HFFc6 (cell line): Measurements from ENCODE around the gene HINT1. TPM values are rescaled to one million over a fixed set of nuclear protein-coding genes. Genes with fewer than 3 reads are reported as not detected.

ENCODE experiments used
- DNase-seq: peaks from one replicate; pipeline ENCODE4 v3.0.0-alpha.2; 2018
- H3K27ac Mint-ChIP-seq: 2 replicates; pipeline ENCODE4 v1.8.0; 2020; ENCODE audit warnings: mild to moderate bottlenecking, mixed read lengths
- H3K27me3 Mint-ChIP-seq: 2 replicates; pipeline ENCODE4 v1.8.0; 2021; ENCODE audit warnings: mild to moderate bottlenecking, moderate library complexity, mixed read lengths; ENCODE audit not compliant: insufficient read depth
- H3K36me3 Mint-ChIP-seq: 2 replicates; pipeline ENCODE4 v1.8.0; 2021; ENCODE audit warnings: low read depth, mixed read lengths
- H3K4me1 Mint-ChIP-seq: 2 replicates; pipeline ENCODE4 v1.8.0; 2020; ENCODE audit warnings: low read depth, mixed read lengths
- H3K4me3 Mint-ChIP-seq: 2 replicates; pipeline ENCODE4 v1.8.0; 2020; ENCODE audit warnings: mild to moderate bottlenecking, moderate library complexity, mixed read lengths
- H3K9me3 Mint-ChIP-seq: 2 replicates; pipeline ENCODE4 v1.8.0; 2020; ENCODE audit warnings: mild to moderate bottlenecking, mixed read lengths
- CTCF ChIP-seq: fragments of 200-600 bp; sonication (generic); IDR thresholded peaks from 2 replicates; pipeline ENCODE4 v1.5.0; 2021; ENCODE audit warnings: antibody characterized with exemption, mild to moderate bottlenecking
- long read RNA-seq: library from polyadenylated mRNA; unstranded; transcript quantifications from one replicate; pipeline ENCODE4 v2.0.0, GENCODE V29; 2019
- total RNA-seq, 6 experiments: library from RNA; stranded (reverse); fragmentation: NEBNext Ultra II Directional; extraction: Animal tissue kit (Norgen Biotek cat#: 25700); gene quantifications; 2 replicates in 1 of 6; 3 replicates in 5 of 6; pipeline ENCODE4 v1.2.3, GENCODE V29; 2021

The HINT1 gene
- 100 to 1,000 TPM; 231 to 251 (median 241) TPM for total RNA-seq
- long read RNA-seq, transcript HINT1-209 (3 exons, 656 nt) = minor isoform, 7 of 411 reads
- long read RNA-seq, transcript HINT1-201 (3 exons, 1,081 nt) = major isoform, 389 of 411 reads
- long read RNA-seq, partial matches to known transcripts = 2 of 411 reads
- long read RNA-seq, other reads (novel, unspliced or antisense) = 12 of 411 reads

DNA sequence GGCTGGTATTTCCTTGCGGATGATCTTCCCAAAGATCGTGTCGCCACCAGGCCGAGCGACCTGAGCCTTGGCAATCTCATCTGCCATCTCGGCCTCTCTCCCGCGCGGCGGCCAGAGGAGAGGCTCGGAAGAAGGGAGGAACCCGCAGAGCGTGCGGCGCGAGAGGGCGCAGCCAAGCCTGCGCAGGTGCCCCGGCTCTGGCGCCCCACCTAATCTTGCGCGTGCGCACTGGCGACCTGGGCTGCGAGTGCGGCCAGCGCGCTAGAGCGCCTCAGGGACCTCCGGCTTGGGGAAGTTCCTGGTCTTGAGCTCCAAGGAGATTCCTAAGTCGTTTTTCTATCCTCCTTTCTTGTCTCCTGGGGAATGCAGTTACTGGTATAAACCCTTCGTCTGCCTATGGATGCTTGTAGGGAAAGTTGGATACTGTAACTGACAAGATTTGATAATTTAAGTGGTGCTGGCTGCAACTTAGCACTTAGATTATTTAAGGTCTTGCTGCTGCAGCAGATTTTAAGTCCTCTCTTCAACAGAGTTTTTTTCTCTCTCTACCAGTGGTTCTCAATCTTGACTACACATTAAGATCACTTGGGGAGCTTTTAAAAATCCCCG is at the start of gene HINT1:
TSS of gene HINT1 (minus strand) at position 138 of the 609 bp plus-strand sequence. CDS start at position 87, 51 bp downstream.
- no peaks in the 10 kb centered on the region; the same call in 1 of the 2 replicates for H3K27me3 Mint-ChIP-seq
- TF ChIP-seq CTCF = no peak
- peak; percentile 81 for DNase-seq
- H3K27ac Mint-ChIP-seq = peak within 1 kb of the TSS; percentile 96
- peak within 1 kb of the TSS; percentile 97 for H3K4me3 Mint-ChIP-seq
- no peaks in the 10 kb centered on the region for H3K9me3 Mint-ChIP-seq
- peaks cover 33% of the 10 kb centered on the region for H3K4me1 Mint-ChIP-seq
- H3K36me3 Mint-ChIP-seq = peaks cover 23% of the 10 kb centered on the region

GRCh38 chr5:131214609-131215227 is 49.7 kb upstream of the HINT1 start:
- Mint-ChIP-seq H3K4me1 (peaks cover 26% of the 10 kb centered on the region), H3K36me3 (no peaks in the 10 kb centered on the region), H3K4me3 (no peak overlapping the region), H3K27me3 (no peaks in the 10 kb centered on the region), H3K9me3 (no peaks in the 10 kb centered on the region), H3K27ac (no peak overlapping the region; the same call in 1 of the 2 replicates)
- no peak for TF ChIP-seq CTCF
- DNase-seq = no peak

- Mint-ChIP-seq H3K4me1 (peaks cover 4% of the 10 kb centered on the region; the same call in 1 of the 2 replicates), H3K9me3 (no peaks in the 10 kb centered on the region), H3K27me3 (peaks cover 4% of the 10 kb centered on the region), H3K4me3 (no peak overlapping the region), H3K36me3 (no peaks in the 10 kb centered on the region), H3K27ac (no peak overlapping the region)
- DNase-seq = no peak
- no peak for TF ChIP-seq CTCF
Observed at GRCh38 chr5:131212471-131213021, 47.5 kb upstream of the HINT1 start.

GRCh38 chr5:131211669-131212068 is 46.6 kb upstream of the HINT1 start:
- DNase-seq = no peak
- peaks cover 4% of the 10 kb centered on the region; the same call in 1 of the 2 replicates for H3K4me1 Mint-ChIP-seq
- TF ChIP-seq CTCF = no peak
- H3K9me3 Mint-ChIP-seq = no peaks in the 10 kb centered on the region
- H3K36me3 Mint-ChIP-seq = no peaks in the 10 kb centered on the region
- H3K4me3 Mint-ChIP-seq = no peak overlapping the region
- peaks cover 4% of the 10 kb centered on the region for H3K27me3 Mint-ChIP-seq
- H3K27ac Mint-ChIP-seq = no peak overlapping the region

DNA sequence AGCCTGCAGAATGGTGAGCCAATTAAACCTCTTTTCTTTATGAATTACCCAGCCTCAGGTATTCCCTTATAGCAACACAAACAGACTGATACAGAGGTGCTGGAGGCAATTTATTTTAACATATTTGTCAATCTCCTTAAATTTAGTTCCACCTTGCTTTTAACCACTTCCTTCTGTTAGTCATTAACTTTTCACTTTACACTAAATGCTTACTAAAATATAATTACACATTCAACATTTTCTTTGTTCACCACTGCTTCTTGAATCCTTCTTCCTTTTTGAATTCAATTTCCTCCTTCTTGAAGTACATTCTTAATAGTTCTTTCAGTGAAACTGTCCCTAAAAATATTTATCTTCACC is 45.1 kb upstream of the HINT1 start:
- no peak overlapping the region for H3K27ac Mint-ChIP-seq
- peaks cover 4% of the 10 kb centered on the region for H3K27me3 Mint-ChIP-seq
- no peaks in the 10 kb centered on the region for H3K36me3 Mint-ChIP-seq
- H3K9me3 Mint-ChIP-seq = no peaks in the 10 kb centered on the region
- peaks cover 4% of the 10 kb centered on the region; the same call in 1 of the 2 replicates for H3K4me1 Mint-ChIP-seq
- TF ChIP-seq CTCF = no peak
- no peak for DNase-seq
- H3K4me3 Mint-ChIP-seq = no peak overlapping the region
